Choroid plexus epithelial cell (primary cell): Measurements from ENCODE around the gene CD226.
"Not testable (repeated sequence)": the region's sequence is repeated elsewhere in the genome, so short reads cannot be mapped to it uniquely, and the experiment has no call there.

Source experiments
- DNase-seq: peaks from one replicate; pipeline ENCODE4 v3.0.0-alpha.2; 2010; ENCODE audit warnings: low read depth
- H3K4me3 ChIP-seq: 2 replicates; pipeline ENCODE4 v1.5.1; 2011; ENCODE audit warnings: low read depth, mild to moderate bottlenecking, control low read depth, low read length, moderate library complexity
- CTCF ChIP-seq: conservative IDR thresholded peaks from 2 replicates; pipeline ENCODE4 v1.5.1; 2011; ENCODE audit warnings: low read depth, mild to moderate bottlenecking, control low read depth, inconsistent platforms, low read length, moderate library complexity

Gene CD226

GRCh38 chr18:69908838-69909237, 38.8 kb downstream of the CD226 start:
- DNase-seq: no peak
- TF ChIP-seq CTCF: no peak
- H3K4me3 ChIP-seq: no peak overlapping the region

- DNase-seq: no peak
- no peak for TF ChIP-seq CTCF
- H3K4me3 ChIP-seq: no peak overlapping the region
These were observed 40.9 kb downstream of the CD226 start for GRCh38 chr18:69906765-69907164.

- TF ChIP-seq CTCF: no peak
- no peak overlapping the region for H3K4me3 ChIP-seq
- no peak for DNase-seq
These were observed 46.7 kb downstream of the CD226 start for GRCh38 chr18:69900941-69901340.

- DNase-seq: not testable (repeated sequence)
These were observed 48.3 kb downstream of the CD226 start for GRCh38 chr18:69899154-69899923.

GRCh38 chr18:69898241-69898861, 49.3 kb downstream of the CD226 start:
- no peak for TF ChIP-seq CTCF
- no peak overlapping the region for H3K4me3 ChIP-seq
- peak; percentile 41 for DNase-seq

More at GRCh38 chr18:69899154-69899923, 48.3 kb downstream of the CD226 start:
- not testable (repeated sequence) for H3K4me3 ChIP-seq

GRCh38 chr18:69897397-69898108, 50.1 kb downstream of the CD226 start:
- no peak overlapping the region for H3K4me3 ChIP-seq
- no peak for DNase-seq
- no peak for TF ChIP-seq CTCF
